Islet of Langerhans (tissue), 1 donor: ENCODE measurements around the gene ARHGAP9.
"Not testable (repeated sequence)": the region's sequence is repeated elsewhere in the genome, so short reads cannot be mapped to it uniquely, and the experiment has no call there.

Source experiments
- FAIRE-seq: peaks from one replicate; lab custom pipeline; 2011; peaks lifted over from hg19 to GRCh38; lab: Jason Lieb, UNC

ARHGAP9 gene

DNA sequence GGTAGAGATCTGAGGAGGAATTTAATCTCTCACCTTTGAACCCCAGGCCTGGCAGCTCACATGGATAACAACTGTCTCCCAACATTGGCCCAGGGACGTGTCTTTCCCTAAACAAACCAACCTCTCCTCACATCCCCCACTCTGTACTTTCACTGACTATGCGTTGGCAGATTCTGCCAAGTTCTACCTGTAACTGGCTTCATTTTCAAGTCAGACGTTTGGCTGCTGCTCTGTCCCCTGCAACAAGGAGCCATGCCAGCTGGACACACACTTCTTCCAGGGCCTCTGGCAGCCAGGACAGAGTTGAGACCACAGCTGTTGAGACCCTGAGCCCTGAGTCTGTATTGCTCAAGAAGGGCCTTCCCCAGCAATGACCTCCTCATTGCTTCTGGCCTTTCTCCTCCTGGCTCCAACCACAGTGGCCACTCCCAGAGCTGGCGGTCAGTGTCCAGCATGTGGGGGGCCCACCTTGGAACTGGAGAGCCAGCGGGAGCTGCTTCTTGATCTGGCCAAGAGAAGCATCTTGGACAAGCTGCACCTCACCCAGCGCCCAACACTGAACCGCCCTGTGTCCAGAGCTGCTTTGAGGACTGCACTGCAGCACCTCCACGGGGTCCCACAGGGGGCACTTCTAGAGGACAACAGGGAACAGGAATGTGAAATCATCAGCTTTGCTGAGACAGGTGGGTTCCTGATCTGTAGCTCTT lies 45.0 kb downstream of the ARHGAP9 start, which contains the start of gene INHBC:
Gene INHBC (plus strand): TSS at position 268 of the 707 bp plus-strand sequence. CDS start 103 bp downstream, at position 371.
- no peak for FAIRE-seq

DNA sequence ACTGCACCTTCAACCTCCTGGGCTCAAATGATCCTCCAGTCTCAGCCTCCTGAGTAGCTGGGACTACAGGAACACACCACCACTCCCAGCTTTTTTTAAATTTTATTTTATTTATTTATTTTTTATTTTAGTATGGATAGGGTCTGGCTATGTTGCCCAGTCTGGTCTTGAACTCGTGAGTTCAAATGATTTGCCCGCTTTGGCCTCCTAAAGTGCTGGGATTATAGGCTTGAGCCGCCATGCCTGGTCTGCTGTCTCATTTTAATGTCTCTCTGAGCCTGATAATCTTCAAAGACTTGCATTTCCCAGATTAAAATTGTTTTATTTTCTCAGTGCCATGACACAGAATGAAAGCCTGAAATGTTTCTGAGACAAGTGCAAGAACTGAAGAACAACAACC lies 46.3 kb downstream of the ARHGAP9 start:
- FAIRE-seq, result no peak

DNA sequence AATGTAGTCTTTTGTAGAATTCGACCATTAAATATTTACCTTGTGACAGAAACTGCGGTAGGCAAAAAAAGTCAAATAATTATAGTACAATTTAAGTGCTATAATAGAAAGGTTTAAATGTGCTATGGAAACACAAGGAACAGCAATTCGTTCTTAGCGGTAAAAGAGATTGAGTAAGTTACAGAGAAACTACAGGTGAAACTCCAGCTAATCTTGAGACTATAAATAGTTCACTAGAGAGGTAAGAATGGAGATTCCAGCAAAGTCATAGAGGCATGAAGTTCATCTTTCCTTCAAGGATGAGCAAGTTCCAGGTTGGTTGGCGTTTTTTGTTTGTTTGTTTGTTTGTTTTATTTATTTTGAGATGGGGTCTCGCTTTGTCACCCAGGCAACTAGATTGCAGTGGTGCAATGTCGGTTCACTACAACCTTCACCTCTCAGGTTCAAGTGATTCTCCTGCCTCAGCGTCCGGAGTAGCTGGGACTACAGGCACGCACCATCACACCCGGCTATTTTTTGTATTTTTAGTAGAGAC lies 47.9 kb downstream of the ARHGAP9 start:
- peak; percentile 13 for FAIRE-seq

DNA sequence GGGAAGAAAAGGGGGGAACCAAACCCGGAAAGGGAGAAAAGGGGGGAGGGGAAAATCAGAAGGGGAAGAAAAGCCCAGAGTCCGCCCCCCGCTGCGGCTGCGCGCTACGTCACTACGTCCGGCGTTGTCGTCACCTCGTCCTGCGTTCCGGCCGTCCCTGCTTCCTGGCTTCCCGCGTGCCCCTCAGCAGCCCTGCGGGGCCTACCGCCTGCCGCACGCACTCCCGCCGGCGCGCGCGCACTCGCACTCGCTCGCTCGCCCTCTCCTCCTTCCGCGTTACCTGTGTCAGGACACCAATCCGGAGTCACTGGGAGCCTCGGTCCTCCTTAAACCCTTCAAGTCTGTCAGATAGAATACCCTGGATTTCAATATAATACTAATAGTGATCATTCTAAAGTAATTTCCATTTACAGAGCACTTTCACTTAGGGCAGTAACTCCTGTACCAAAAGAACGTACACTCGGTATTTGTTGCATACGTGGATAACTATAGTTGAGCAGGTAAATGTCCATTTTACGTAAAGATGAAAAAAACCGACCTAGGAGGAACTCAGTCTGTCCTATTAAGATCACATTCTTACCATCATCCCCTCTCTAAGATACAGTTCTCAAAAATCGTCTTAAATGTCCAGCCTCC lies 48.6 kb downstream of the ARHGAP9 start, which contains the start of gene R3HDM2:
Gene R3HDM2 (minus strand): TSS at position 113 of the 636 bp plus-strand sequence. CDS start 120,615 bp downstream, outside the sequence.
- FAIRE-seq, result no peak

DNA sequence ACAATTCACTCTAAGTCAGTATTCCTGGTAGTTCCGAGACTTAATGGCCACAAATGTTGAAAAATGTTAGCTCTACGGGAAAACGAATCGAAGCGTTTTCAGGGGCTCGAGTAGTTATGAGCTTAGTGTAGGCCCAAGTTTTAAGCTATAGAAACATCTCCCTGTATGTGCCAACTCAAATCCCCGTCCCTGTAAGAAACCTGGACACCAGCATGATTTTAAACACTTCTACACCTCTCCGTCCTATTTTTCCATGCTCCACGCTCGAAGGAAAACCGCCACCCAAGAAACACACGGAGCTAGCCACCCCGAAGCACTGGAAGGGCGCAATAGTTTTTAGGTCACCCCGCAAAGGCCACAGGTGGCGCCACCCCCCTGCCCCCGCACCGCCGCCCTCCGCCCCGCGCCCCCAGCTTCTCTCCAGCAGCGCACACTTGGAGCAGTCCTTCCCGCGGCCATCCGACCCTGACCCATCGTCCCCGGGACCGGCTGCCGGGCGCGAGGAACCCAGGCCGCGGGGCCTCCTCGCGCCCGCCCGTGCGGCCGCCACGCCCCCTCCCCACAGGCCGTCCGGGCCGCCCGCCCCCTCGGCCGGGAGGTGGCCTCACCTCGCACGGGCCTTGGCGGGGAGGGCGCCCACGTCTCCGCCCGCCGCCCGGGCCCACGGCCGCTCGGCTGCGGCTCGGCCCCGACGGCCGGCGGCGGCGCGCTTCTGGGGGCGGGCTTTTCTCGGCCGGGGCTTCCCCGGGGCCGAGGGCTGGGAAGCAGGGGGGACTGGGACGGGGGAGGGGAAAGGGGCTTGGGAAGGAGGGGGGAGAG lies 49.3 kb downstream of the ARHGAP9 start:
- no peak for FAIRE-seq

DNA sequence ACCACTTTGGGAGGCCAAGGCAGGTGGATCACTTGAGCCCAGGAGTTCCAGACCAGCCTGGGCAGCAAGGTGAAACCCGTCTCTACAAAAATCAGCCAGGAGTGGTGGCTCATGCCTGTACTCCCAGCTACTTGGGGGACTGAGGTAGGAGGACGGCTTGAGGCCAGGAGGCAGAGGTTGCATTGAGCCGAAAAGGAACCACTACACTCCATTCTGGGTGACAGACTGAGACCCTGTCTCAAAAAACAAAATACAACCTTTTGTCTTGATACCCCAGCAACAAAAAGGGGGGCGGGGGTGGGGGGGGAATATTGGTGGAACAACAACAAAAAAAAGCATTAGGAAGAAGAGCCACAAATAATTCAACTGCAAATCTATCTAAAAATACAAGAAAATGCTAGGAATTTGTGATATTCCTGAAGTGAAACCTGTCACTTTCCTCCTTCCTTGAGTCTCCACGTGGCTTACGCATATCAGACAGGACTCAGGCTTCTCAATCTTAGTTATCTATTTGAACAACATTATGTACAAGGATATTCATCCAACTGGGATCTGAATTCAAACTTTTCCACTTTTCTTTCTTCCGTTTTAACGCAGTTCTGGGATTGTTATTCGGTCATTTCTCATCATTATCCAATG lies 50.1 kb downstream of the ARHGAP9 start:
- FAIRE-seq, result no peak

DNA sequence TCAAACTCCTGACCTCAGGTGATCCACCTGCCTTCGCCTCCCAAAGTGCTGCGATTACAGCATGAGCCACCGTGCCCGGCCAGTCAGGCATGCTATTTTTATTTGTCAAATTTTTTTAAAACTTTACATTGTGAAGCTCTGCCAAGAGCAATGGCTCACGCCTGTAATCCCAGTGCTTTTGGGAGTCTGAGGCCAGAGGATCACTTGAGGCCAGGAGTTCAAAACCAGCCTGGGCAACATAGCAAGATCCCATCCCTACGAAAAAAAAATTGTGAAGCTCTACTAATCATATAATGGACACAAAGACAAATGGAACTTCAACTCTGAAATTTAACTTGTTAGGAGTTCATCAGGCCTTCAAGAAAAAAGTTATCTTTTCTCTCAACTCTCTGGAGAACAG lies 50.7 kb downstream of the ARHGAP9 start:
- FAIRE-seq, result no peak

DNA sequence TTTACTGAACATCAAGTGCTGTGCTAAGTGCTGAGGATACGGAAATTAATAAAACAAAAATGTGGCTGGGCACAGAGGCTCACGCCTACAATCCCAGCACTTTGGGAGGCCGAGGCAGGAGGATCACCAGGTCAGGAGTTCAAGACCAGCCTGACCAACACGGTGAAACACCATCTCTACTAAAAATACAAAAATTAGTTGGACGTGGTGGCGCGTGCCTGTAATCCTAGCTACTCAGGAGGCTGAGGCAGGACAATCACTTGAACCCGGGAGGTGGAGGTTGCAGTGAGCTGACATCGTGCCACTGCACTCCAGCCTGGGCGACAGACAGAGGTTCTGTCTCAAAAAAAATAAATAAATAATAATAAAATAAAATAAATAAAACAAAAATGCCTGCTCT lies 52.7 kb downstream of the ARHGAP9 start:
- FAIRE-seq, result not testable (repeated sequence)
